Nucleus accumbens (tissue), 56 donors: ENCODE measurements around the gene MRGPRG.
"Not testable (repeated sequence)": the region's sequence is repeated elsewhere in the genome, so short reads cannot be mapped to it uniquely, and the experiment has no call there.

Source experiments
- DNase-seq, 56 donors: peaks; one replicate each; lab custom pipeline; 2025; lab: John Stamatoyannopoulos, UW

MRGPRG gene

DNA sequence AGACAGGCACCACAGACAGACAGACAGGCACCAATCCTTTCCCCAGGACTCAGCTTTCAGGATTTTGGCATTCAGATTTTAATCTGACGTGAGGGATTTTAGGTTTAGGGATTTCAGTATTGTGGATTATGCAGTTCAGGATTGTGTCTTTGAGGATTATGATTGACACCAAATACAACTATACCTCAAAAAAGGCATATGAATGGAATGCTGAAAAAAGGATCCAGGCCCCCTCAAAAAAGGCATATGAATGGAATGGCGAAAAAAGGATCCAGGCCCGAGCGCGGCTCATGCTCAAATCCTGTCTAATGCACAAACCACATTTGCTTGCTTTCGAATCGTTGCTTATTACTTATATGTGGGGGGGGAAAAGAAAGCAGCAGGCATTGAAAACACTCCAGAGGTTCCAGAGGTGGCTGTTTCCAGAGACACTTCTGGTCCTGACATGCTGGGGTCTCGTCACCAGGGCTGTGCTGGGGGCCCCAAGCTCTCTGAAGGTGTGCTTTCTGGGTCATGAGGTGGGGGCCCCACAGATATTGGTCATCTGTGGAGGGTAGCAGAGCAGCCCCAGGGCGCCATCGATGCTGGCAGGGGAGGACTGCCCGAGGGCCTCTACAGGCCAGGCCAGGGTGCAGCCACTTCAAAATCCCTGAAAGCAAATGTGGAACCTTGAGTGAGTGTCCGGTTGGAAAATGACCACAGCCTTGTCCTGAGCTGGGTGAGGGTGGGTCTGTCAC, 36.7 kb downstream of the MRGPRG start:
- no peak for DNase-seq

DNA sequence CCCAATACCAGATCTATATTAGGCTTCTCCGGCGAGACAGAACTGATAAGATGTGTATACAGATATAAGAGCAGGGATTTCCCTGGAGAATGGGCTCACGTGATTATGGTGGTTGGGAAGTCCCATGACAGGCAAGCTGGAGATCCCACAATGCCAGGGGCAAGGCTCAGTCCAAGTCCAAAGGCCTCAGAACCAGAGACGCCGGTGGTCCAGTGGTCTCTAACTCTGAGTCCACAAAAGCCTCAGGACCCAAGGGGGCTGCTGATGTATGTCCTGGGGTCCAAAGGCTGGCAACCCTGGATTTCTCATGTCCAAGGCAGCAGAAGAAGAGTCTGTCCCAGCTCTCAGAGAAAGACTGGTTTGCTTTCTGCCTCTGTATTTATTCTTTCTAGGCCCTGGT, 37.7 kb downstream of the MRGPRG start:
- DNase-seq, result no peak

DNA sequence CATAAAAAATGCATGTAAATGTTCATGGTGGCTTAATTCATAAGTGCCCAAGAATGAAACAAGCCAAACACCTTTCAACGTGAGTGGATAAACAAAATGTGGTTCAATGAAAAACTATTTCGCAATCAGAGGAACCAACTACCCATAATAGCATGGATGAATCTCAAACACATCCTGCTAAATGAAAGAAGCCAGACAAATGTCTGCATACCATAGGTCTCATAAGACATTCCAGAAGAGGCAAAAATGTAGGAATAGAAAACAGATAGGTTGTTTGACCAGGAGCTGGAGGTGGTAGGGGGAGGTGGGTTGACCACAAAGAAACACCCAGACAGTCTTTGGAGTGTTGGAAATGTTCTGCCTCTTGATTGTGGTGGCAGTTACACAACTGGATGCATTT, 40.3 kb downstream of the MRGPRG start:
- no peak for DNase-seq

DNA sequence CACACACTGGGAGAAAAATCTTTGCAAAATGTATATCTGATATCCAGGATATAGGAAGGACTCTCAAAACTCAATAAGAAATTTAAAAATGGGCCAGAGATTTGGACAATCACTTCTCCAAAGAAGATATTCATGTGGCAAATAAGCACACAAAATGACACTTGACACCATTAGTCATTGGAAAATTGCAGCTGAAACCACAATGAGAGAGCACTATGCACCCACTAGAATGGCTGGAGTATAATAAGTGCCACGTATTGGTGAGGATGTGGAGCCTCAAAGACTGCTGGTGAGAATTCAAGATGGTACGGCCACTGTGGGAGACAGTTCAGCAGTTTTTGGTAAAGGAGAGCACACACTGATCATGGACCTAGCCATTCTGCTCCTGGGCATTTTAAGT, 40.7 kb downstream of the MRGPRG start:
- DNase-seq, result no peak

DNA sequence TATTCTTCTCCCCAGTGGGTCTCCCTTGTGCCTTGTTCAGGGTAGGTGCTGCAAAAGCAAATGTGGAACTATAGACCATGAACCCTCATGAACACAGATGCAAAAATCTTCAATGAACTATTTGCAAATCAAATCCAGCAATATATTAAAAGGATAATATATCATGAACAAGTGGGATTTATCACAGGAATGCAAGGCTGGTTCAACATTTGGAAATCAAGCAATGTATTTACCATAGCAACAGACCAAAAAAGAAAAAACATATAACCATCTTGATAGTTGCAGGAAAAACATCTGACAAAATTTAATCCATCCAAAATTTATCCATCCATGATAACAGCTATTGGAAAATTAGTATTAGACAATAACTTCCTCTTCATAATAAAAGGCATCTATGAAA, 42.1 kb downstream of the MRGPRG start:
- DNase-seq, result no peak

DNA sequence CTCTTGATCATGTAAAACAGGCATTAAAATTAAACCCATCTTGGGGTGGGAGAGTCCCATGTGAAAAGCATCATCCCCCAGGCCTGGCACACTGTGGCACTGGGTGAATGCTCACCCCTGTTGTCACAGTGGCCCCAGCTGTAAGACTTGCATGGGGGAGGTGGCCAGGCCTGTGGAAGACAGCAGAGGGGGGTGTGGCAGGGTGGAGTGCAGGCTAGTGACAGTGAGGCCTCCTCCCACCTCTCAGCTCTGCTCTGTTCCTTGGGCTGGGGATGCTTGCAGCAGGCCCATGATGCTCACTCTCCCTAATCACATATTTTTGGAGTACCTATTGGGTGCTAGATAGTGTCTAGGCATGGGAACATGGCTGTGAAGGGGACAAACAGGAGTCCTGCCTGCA, 43.4 kb downstream of the MRGPRG start:
- DNase-seq, result no peak

DNA sequence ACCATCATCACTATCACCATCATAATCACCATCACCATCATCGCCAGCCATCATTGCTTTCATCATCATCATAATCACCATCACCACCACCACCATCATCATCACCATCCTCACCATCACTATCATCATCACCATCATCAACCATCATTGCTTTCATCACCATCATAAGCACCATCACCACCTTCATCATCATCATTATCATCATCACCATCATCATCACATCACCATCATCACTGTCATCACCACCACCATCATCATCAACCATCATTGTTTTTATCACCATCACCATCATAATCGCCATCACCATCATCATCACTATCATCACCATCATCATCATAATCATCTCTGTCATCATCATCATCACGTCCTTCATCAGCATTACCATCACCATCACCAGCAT, 44.2 kb downstream of the MRGPRG start:
- DNase-seq, result no peak

DNA sequence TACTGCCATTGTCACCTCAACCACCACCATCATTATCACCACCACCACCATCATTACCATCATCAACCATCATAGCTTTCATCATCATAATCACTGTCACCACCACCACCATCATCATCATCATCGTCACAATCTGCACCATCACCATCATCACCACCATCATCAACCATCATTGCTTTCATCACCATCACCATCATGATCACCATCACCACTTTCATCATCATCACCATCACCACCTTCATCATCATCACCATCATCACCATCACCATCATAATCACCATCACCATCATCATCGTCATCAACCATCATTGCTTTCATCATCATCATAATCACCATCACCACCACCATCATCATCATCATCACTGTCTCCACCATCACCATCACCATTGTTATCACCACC, 44.8 kb downstream of the MRGPRG start:
- DNase-seq, result no peak

DNA sequence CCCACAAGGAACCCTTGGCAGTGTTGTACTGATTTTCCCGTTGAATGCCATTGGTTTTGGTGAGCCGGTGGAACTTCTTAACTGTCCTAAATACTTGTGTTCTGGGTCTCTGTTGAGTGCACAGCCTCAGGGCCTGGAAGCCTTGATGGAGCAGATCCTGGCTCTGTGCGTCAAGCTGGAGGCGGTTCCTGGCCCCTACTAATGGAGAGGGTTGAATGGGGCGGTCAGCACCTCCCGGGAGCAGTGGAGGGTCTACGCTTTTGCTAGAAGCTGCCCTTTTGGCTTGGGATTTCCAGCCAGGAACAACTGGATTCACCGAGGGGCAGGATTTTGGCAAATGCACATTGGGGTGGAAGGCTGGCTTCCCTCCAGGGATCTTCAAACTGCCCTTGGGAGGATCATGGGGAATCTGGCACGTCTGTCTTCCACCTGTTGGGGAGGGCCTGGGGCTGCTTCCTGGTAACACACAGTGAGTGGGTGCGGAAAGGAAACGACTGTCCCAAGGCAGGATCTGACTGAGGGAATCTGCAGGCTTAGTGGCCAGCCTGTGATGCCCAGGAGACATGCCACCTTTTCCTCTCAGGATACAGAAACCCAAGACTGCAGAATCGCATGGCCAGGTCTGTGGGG, 46.6 kb downstream of the MRGPRG start:
- DNase-seq, result no peak

DNA sequence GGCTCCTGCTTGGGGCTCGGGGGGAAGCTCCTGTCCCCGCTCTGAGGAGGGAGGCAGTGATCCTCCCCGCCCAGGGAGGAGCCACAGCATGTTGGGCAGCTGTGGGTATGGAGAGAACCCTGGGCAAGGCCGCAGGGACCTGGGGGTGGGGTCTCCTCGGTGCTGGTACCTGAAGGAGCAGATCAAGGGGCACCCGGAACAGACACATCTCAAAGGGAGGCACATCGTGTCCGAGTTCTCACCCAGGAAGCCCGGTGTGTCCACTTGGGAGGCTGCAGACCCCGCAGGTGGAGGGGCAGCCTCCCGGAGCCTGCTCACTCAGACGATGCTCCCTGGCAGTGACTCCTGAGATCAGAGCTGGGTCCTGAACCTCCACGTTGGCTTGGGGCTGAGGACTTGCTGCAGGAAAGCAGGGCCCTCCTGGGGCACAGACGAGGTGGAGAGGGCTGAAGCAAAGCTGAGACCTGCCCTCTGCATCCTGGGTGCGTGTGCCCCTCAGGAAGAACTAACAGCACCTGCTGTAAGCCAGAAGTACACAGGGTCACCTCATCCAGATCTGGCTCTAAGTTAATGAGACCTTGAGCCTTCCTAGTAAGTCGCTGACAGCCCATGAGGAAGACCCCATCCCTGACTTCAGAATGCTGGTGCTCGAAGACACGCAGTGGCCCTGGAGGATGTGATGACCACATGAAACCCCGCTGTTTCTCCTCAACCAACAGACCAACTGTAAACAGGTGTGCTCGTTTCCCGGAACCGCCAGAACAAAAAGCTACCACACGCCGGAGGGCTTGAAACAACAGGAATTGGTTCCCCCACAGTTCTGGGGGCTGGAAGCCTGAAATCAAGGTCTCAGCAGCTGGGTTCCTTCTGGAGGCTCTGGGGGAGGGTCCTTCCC, 47.6 kb downstream of the MRGPRG start:
- no peak for DNase-seq

DNA sequence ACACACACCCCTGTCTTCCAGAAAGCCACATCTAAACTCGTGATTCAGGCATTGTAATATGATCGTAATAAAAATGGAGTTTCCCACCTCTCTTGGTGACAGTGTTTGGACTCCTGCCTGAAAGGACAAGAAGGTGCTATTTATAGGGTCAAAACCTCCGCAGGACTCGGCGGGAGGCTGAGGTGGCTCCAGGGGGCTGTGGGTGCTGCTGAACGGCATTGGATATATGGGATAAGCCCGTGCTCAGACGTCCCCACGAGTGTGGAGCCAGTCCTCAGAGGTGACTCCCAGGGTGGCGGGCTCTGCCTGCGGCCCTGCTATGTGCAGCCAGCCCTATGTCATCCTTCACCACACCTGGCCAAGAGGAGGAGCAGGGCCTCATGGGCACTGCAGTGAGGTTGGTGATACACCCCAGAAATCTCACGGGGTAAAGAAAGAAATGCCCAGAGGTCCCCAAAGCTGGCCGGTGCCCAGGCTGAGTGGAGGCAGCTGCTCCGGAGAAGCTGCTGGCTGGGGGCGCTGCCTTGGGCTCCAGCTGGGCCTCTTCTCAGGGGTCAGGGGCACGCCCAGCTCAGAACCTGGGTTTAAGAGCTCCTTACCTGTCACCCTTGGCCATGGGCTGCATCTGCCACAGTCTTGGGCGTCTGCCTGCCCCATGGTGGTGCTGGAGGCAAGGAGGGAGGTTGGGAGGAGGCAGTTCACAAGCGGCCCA, 48.4 kb downstream of the MRGPRG start:
- peak in 1 of 56 donors; percentile 17 for DNase-seq

DNA sequence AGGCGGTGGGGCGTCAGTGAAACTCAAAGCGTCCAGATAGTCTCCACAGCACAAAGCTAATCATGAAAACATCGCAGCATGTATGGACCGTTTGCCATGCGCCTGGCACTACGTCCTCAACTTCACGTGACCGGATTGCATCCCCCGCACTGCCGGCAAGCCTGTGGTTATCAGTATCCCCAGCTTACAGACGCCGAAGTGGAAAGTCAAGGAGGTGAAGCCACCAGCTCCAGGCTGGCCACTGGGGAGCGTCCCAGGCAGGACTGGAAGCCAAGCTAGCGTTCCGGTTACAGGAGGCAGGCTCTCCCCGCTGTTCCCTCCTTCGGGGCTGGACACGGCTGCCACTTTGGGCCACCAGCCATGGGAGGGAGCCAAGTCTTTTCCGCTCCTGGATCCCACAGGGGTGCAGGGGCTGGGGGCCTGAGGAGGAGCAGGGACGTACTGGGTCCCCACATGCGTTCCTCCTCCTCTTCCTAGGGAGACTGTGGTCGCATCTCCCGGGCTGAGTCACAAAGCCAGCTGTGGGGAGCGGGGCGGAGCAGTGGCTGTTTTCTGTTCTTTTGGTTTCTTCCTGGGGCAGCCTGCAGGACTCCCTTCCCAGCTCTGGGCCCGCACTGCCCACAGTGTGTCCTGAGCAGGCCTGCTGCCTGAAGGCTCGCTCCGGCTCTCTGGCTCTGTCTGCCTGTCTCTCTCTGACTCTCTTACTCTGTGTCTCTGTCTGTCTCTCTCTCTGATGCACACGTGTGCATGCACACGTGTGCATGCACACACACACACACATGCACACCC, 49.2 kb downstream of the MRGPRG start:
- peak in 5 of 56 donors; percentile 20 to 61 (median 45) for DNase-seq

DNA sequence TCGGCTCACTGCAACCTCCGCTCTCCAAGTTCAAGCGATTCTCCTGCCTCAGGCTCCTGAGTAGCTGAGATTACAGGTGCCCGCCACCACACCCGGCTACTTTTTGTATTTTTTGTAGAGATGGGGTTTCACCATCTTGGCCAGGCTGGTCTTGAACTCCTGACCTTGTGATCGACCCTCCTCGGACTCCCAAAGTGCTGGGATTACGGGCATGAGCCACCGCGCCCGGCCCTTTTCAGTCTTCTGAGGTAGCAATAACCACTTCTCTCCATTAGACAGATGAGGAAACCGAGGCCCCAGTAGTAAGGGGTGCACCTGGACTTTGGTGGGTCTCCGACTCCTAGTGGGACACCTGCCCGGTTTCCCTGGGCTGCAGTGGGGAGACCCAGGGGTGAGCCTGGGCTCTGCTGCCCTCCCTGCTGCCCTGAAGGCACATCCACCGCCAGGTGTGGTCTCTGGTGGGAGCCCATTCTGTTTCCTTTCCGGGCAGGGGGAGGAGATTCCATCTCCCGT, 49.8 kb downstream of the MRGPRG start:
- DNase-seq, result not testable (repeated sequence)
